Dedifferentiated amniotic fluid mesenchymal stem cell (primary cell): ENCODE measurements around the gene SAFB2.
A peak's percentile ranks its signal among the peaks of the same experiment; 100 is the strongest.

Experiments
- DNase-seq: peaks from one replicate; pipeline ENCODE4 v3.0.0-alpha.2; 2016; ENCODE audit errors: extremely low spot score

The SAFB2 gene

DNA sequence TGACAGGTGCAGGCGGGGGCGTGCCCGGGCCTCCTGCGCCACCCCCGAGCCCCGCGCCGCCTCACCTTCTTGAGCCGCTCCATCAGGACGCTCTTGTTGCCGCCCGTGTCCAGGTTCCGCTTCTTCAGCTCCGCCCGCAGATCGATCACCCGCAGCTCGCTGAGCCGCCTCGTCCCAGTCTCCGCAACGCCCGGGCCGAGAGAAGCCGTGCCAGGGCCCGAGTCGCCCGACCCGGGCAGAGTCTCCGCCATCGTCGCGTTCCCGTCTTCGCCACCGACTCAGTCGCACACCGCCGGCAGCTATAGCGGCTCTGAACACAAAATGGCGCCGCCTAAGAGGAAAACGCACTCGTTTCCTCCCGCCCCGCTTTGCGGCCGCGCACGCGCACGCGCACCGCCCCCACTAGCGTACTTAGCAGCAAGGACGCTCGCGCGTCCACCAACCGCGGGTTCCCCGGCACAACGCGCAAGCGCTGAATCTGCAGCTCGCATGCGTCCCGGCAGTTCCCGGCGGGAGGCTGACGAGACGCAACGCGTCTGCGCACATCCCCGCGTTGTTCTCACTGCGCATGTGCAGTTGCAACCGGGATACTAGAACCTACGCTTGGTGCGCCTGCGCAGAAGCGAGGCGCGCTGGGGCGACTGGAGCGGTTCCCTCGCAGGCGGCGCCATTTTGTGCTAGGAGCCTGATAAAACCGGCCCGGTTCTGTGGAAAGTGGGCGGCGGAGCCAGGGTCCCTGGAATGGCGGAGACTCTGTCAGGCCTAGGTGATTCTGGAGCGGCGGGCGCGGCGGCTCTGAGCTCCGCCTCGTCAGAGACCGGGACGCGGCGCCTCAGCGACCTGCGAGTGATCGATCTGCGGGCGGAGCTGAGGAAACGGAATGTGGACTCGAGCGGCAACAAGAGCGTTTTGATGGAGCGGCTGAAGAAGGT lies at the start of gene SAFB2, which contains the start of gene SAFB:
SAFB2 (minus strand) TSS at position 312 of the 932 bp plus-strand sequence; CDS start at position 251, 61 bp downstream.
SAFB (plus strand) TSS at position 619 of the 932 bp plus-strand sequence; CDS start at position 742, 123 bp downstream.
- DNase-seq, result peak; percentile 99

DNA sequence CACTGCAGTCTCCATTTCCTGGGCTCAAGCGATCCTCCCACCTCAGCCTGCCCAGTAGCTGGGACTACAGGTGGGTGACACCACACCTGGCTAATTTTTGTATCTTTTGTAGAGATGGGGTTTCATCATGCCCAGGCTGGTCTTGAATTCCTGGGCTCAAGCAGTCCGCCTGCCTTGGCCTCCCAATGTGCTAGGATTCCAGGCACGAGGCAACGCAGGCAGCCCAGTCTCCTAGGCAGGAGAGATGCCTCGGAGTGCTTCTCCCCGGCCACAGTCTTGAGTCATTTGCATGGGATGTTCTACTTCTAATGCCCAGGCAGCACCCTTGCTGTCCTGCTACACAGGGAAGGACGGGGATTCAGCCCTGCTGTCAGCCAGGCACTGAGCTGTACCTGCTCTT lies 49.0 kb upstream of the SAFB2 start:
- no peak for DNase-seq

DNA sequence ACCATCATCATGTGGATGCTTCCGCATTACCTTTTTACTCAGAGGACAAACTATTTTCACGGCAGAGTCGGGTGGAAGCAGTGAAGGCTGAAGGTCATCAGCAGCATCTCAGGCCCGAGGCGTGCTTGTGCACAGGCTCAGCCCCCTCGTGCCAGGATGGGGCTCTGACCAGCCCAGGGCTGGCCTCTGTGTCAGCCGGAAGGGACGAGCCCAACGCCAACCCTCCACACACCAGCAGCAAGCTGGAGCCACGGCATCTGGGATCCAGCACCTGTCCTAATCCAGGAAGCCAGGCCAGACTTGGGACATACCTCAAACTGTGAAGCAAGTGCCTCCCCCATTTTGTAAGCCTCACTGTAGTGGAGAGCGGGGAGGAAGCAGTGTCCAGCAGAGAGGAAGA lies 46.6 kb upstream of the SAFB2 start:
- DNase-seq, result no peak

DNA sequence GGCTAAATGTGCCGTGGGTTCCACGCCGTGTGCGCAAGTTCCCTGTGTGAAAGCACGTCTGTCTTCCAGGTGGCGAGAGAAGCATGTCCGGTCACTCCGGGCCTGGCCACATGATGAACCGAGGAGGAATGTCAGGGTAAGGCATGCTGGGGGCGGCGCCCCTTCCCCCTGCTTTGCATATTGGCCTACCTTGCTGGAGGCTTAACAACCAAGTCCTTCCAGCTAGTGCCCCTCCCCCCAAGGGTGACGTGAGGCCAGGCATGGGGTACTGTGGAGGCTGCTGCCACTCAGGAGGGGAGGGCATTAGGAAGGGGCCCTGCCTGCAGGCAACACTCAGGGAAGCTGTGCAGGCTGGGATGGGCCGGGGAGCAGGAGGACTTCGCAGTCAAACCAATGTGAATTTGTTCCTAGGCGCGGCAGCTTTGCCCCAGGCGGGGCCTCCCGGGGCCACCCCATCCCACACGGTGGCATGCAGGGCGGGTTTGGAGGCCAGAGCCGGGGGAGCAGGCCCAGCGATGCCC lies 45.2 kb upstream of the SAFB2 start:
- no peak for DNase-seq

DNA sequence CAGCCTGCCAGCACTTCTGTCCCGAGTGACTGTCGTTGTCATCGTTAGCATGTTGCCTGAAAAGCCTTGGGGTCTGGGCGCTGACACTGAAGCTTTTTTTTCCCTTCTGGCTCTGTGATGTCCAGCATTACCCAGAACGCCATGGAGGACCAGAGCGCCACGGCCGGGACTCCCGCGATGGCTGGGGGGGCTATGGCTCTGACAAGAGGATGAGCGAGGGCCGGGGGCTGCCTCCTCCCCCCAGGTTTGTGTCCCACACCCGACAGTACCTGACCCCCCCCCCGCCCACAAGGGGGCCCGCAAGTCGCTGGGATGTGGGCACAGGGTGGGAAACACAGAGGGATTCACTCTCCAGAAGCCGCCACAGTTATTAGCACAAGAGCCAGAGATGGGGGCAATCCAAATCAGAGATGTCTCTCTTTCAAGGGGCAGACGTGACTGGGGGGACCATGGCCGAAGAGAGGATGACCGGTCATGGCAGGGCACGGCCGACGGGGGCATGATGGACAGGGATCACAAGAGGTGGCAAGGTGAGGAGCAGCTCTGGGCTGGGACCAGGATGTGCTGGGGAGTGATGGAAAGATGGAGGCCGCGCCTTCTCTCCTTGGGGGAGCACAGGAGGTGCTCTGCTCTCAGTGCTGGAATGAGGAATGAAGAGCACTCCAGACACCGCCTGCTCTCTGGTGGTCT lies 44.5 kb upstream of the SAFB2 start:
- DNase-seq, result no peak

DNA sequence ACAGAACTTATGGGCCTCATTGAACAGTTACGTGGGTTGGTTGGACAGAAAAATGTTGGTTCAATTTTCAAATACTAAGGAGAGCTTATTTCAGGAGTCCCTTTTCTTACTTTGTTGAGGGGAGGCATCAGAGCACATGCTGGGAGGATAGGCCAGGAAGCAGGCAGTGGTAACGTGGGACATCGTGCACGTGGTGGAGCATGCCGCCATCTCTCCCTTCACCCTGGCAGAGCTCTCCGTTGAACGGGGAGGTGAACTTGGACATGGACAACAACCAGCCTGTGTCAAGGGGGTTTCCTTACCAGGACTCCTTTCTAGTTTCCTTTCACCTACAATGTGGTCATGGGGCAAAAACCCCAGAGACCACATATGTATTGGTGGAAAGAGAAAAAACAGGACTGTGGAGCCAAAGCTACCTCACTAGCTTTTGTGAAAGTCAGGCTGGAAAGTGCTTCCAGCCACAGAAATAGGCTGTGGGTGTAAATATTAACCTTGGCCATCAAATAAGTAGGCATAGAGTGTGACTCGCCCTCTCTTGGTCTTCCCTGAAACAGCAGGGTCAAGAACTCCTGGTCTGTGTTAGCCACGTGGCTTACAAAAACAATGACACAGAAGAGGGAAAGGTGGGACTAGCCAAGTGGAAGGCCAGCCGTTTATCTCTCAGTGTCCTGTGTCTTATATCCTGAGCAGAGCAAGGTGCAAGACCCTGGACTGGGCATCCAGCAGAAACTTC lies 43.4 kb upstream of the SAFB2 start:
- DNase-seq, result no peak

DNA sequence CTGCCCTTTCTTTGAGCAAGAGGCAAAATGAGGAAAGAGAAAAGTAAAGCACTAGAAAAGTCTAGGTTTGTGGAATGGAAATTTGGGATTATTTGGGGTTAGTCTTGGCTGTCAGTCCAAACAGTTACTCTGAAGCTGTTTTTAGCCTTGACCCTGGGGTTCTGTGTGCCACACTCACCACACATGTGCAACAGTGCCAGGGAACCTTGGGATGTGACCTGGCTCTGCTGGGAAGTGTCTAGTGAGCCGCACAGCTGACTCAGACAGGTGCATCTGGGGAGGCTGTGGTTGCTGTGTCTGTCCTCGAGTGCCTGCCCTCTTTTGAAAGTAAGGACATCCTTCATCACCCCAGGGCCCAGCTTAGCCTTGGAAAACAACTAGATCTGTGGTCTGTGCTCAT lies 41.9 kb upstream of the SAFB2 start:
- DNase-seq, result no peak

DNA sequence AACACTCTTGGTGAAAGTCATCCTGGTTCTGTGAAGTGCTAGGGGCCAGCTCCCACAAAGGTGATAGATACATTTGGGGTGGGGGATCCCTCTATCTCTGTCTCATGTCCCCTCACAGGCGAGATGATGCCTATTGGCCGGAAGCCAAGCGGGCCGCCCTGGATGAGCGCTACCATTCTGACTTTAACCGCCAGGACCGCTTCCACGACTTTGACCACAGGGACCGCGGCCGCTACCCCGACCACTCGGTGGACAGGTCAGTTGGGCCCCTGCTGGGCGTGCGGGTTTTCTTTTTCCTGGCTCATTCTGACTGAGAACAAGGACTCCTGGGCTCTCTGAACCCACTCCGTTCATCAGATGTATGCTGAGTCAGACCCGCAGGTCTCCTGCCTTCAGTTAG lies 41.3 kb upstream of the SAFB2 start:
- no peak for DNase-seq

DNA sequence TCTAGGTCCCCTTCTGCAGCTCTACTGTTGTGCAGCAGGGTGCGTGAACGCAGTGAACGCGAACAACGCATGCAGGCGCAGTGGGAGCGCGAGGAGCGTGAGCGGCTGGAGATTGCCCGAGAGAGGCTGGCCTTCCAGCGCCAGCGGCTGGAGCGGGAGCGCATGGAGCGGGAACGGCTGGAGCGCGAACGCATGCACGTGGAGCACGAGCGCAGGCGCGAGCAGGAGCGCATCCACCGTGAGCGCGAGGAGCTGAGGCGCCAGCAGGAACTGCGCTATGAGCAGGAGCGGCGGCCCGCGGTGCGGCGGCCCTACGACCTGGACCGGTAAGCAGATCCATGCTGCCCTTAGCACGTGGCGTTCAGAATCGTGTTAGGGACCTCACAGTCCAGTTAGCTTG lies 38.9 kb upstream of the SAFB2 start:
- DNase-seq, result no peak

DNA sequence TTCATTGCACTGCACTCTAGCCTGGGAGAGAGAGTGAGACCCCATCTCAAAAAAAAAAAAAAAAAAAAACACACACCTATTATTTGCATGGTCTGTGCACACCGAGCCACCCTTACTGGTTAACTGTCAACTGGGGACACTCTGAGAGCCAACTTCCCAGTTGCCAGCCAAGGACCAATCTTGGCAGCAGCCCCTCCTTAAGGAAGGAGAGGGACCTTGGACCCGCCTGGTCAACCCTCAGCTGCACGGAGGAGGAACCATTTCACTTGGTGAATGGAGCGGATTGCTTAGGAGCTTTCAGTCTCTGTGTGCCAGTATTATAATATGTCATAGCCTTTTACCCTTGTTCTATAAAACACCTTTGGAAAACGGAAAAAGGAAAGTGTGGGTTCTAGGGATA lies 32.8 kb upstream of the SAFB2 start:
- no peak for DNase-seq

DNA sequence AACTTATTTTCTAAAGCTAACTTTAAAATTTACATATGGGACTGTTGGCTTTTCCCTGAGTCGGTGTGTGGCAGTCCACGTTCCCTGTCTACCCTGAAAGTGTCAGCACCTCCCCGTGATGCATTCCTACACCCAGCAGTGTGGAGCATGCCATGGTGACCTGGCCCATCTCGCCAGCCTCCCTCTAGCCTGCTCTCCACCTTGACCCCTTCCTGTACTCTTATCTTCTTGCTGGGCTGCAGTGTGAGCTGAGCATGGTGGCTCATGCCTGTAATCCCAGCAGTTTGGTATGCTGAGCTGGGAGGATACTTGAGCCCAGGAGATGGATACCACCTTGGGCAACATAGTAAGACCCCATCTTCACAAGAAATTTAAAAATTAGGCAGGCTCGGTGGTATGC lies 32.4 kb upstream of the SAFB2 start:
- no peak for DNase-seq

DNA sequence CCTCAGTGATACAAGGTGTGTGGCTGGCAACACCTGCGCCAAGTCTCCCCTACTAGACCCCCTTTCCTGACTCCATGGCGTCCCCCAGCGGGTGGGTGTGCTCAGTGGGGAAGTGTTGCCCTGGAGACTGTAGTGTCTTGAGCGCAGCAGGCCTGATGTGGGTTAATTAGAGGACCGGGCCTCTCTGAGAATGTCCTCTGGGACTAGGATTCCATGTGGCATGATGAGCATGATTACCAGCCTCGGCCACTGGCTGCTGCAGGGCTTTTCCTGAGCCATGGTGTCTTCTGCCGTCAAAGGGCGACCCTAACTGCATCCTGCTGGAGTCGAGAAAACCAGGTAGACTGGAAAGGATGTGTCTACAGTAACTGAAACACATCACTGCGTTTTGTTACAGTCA lies 29.7 kb upstream of the SAFB2 start:
- DNase-seq, result no peak

DNA sequence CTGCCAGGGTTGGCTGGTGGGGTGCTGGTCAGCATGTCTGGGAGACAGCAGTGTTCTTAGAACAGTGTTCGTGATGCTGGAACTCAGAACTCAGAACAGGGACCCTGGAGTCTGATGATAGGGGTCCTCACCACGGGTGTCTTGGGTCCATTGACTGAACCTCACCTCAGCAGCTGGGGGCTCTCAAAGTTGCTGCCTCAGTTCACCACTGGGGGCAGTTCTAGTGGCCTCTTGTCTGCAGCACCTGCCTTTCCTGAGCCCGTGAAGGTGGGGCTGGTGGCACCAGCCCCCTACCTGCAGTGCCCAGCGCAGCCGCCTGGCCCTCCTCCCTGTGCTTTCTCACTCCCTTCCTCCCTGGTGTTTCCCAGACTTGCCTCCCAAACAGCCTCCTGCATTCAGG lies 28.8 kb upstream of the SAFB2 start:
- DNase-seq, result no peak

DNA sequence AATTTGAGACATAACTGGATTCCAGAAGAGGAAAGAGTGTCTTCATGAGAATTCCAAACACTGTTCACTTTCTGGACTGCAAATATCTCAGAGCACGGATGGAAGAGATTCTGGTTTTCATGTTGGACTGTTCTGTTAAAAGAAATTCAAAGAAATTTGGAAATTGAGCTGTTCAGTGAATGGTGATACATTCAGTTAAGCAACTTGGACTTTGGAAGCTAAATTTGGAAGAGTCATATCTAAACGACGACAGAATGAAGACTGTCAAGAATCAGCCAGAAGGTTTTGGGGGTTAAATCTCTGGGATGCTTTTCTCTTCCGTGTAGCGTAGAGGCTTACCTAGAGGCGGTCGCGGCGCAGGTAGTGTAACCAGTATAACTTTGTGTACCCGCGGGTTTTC lies 25.9 kb upstream of the SAFB2 start:
- no peak for DNase-seq

DNA sequence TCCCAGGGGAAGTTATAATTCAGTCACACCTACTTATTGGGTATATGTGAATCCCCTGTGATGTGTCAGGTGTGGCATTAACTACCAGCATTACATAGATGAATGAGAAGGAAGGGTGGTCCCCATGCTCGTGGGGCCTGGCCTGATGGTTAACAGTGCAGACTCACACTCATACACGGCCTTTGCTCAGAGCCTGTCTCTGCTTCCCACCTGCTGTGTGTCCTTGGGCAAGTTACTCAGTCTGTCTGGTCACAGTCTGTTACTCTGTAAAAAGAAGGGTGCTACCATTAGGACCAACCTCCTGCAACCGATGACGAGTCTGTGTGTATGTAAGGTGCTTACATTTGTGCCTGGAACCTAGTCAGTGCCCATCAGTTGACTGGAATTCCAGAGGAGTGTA lies 24.1 kb upstream of the SAFB2 start:
- DNase-seq, result no peak

DNA sequence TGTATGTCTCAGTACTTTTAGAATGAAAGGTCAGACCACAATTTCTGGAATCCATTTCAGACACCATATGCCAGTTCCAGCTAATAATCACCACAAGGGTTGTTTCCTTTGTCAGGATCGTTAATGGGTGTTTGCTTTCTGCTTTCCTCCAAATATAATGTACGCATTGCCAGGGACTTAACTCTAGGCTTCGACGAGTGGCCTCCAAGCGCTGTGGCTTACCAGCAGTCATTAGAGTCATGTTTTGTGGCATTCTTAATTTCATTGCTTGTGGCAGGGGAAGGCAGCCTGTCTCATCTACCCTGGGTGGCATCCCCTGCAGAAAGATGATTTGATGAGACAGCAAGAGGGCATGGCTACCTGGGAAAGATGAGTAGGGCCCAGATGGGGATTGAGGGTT lies 22.8 kb upstream of the SAFB2 start:
- no peak for DNase-seq

DNA sequence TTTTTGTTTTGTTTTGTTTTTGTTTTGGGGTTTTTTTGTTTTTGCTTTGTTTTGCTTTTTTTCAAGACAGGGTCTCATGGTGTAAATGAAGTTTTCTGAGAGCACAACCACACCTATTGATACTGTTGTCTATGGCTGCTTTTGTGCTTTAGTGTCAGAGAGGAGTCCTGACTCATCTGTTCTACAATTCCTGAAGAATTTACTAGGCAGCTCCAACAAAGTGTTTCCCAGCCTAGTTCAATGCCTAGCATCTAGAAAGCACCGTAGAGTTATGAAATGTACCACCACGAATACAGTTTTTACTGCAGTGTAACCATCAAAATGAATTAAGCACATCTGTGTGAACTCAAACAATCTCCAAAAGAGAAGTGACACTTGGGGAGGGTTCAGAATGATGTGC lies 21.5 kb upstream of the SAFB2 start:
- no peak for DNase-seq

DNA sequence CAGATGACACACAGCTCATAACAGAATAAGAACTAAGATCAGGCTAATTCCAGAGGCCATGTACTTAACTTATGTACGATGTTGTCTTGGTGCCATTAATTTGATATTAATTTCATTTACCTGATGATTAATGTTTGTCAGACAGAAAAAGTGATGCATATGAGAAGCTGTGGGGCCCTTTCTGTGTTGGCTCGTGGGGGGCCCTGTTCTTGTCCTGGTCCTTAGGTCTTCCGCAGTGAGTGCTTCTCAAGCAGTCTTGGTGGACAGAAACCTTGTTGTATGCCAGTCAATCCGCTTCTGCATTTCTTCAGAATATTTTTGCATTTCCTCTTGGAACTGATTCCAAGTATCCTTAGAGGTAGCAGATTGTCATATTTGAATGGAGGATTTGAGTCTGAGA lies 20.5 kb upstream of the SAFB2 start:
- no peak for DNase-seq

DNA sequence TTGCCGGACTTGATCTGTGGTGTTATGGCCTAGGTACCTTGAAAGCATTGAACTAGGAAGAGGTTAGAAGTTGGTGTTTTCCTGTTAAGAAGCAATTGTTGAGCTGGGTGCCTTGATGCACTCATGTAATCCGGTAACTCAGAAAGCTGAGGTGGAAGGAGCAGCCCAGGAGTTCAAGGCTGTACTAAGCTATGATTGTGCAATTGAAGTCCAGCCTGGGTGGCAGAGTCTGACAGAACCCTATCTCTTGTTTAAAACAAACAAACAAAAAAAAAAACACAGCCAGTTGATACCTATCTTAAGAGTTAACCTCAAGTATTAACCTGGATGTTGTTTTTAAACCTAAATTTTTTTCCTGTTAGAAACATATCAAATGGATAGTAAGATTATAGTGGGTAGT lies 19.6 kb upstream of the SAFB2 start:
- DNase-seq, result no peak

DNA sequence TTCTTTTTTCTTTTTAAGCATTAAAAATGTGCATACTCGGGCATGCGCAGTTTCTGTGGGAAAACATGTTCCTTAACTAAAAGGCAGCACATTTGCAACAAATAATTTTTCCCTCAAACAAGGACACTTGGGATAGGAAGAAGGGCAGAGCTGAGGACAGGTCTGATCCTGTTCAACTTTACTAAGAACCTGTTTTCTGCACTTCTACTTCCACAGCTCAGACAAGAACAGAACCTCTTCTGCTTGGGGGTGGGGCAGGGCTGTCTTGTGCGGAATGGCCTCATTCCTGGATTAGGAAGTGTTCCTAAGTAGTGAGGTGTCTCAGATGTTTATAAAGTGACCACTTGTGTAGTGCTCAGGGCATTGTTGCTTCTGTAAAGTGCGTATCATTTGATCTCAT lies 18.6 kb upstream of the SAFB2 start:
- DNase-seq, result no peak

DNA sequence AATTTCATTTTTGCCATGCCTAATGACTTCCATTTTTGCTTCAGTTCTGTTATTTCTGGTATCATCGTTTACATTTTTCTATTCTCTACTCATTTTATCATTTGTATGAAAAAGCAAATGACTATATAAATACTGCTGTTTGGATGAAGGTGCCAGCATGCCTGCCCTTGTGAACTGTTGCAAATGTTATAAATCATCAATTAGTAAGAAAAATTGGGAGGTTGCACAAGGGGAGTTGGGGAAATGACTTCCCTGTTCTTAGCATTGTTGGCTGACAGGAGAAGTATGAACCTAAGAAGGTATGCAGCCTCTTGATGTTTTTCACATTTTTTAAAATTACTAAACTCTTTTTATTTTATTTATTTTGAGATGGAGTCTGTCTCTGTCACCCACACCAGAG lies 15.4 kb upstream of the SAFB2 start:
- no peak for DNase-seq

DNA sequence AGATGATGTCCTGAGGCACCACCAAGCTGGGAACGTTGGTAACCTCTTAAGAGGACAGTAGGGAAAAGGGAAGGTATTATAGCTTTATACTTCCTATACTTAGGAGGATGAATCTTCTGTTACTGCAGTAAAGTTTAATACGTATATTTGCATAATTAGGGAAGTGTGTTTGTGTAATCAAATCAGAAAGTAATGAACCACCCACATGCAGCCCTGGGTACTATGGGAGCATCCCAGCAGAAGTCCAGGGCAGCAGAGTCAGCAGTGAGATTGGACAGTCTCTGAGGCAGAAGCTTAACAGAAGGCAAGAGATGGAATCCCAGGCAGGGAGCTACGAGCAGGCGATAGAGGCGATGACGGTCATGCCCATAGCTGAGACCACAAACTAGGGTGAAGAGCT lies 12.9 kb upstream of the SAFB2 start:
- DNase-seq, result no peak
